Measurements from ENCODE around the gene SAP30L. TPM values are rescaled to one million over a fixed set of nuclear protein-coding genes. Genes with fewer than 3 reads are reported as not detected.

SAP30L gene
- total and polyA plus RNA-seq, 8 donors, result 12.4 to 22.1 (median 13.8) TPM

- DNase-seq (no peak), ATAC-seq (no peak), FAIRE-seq (no peak)
- intact Hi-C loops (cut with DNase I), result loop anchor here in 1 of 3 donors (10.0 kb wide), 1 partner anchor 145 kb away; no protein-coding TSS in a partner anchor
- Histone ChIP-seq H3K9me3 (no peaks in the 10 kb centered on the region), H3K36me3 (no peaks in the 10 kb centered on the region), H3K4me1 (peaks cover 0 to 11% (median 3%) of the 10 kb centered on the region in 3 donors), H3K27me3 (peaks cover 15 to 79% (median 38%) of the 10 kb centered on the region in 4 donors), H3K27ac (no peak overlapping the region), H3K4me3 (no peak overlapping the region)
- no peak for TF ChIP-seq CTCF (IDR thresholded peaks at IDR 0.05)
- 10 to 14% methylated on average over 31 of the region's 31 CpGs for WGBS, 2 donors
These were observed 34.4 kb downstream of the SAP30L start for GRCh38 chr5:154479944-154480750.

- no peak for TF ChIP-seq CTCF (IDR thresholded peaks at IDR 0.05)
- WGBS, 2 donors, result 12 to 25% methylated on average over 3 of the region's 3 CpGs
- Histone ChIP-seq H3K4me1 (peaks cover 0 to 11% (median 3%) of the 10 kb centered on the region in 3 donors), H3K27ac (no peak overlapping the region), H3K4me3 (no peak overlapping the region), H3K36me3 (no peaks in the 10 kb centered on the region), H3K9me3 (no peaks in the 10 kb centered on the region), H3K27me3 (peaks cover 9 to 85% (median 37%) of the 10 kb centered on the region in 4 donors)
- no peak for FAIRE-seq
- ATAC-seq, result no peak
- no peak for DNase-seq
- intact Hi-C loops (cut with DNase I), result no loop called here
These were observed 35.0 kb downstream of the SAP30L start for GRCh38 chr5:154480847-154481246.

GRCh38 chr5:154481584-154482381 lies 36.0 kb downstream of the SAP30L start:
- Histone ChIP-seq H3K9me3 (no peaks in the 10 kb centered on the region), H3K27me3 (peaks cover 5 to 90% (median 40%) of the 10 kb centered on the region in 4 donors), H3K4me3 (no peak overlapping the region), H3K4me1 (peaks cover 0 to 11% (median 3%) of the 10 kb centered on the region in 3 donors), H3K36me3 (no peaks in the 10 kb centered on the region), H3K27ac (no peak overlapping the region)
- ATAC-seq (no peak), FAIRE-seq (no peak), DNase-seq (no peak)
- intact Hi-C loops (cut with DNase I), result no loop called here
- TF ChIP-seq CTCF (IDR thresholded peaks at IDR 0.05), result no peak
- WGBS, 2 donors, result 32 to 33% methylated on average over 11 of the region's 11 CpGs

DNA sequence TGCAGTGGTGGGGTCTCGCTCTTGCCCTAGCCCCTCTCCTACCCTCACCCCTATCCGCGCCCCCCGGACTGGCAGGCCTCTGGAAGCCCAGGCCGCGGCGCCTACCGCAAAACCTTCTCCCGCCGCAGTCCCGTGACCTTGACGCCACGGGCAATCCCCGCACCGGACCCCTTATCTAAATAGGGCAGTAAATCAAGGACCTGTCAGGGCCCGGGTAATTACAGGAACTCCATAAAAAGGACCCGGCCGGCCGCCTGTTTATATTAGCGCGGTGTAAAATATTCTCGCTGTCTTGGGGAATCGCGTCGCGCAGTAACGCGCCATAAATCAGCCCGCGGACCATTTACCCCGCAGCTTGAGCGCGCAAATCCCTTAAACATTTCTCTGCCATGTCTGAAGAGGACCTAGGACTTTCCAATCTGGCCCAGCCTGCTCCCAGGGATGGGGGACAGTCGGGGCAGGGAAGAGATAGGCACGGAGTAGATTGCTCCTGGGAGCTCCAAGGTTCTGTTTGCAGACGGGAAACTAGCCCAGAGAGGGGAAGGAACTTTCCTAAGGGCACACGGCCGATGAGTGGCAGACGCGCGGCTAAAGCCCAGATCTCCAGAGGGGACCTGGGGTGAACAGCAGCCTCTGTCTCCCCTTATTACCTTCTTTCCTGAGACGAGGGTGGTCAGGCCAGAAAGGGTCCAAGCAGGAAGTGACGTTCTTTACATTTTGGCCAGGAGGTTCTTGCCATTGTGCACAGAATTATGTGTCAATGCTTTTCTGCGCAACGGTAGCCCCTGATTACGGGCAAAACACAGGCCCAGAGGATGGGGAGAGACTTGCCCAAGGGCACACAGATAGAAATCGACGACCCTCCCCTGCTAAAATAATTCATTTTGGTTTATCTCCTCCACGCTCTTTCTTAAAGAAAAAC lies 37.0 kb downstream of the SAP30L start:
- Histone ChIP-seq H3K4me3 (no peak overlapping the region), H3K27ac (no peak overlapping the region), H3K9me3 (no peaks in the 10 kb centered on the region), H3K36me3 (no peaks in the 10 kb centered on the region), H3K4me1 (peaks cover 0 to 11% (median 1%) of the 10 kb centered on the region in 3 donors), H3K27me3 (peaks cover 15 to 91% (median 40%) of the 10 kb centered on the region in 4 donors)
- intact Hi-C loops (cut with DNase I), result no loop called here
- ATAC-seq (peak in 1 of 4 donors; percentile 21), FAIRE-seq (no peak), DNase-seq (no peak)
- TF ChIP-seq CTCF (IDR thresholded peaks at IDR 0.05), result no peak
- 5 to 6% methylated on average over 49 of the region's 49 CpGs for WGBS, 2 donors
